VCaP (cell line): ENCODE data around the gene IFT25.

ENCODE experiments used
- H3K27ac ChIP-seq: fragments of 450-650 bp; 2 replicates; pipeline ENCODE4 v1.5.1; 2017
- CTCF ChIP-seq: fragments of 450-650 bp; conservative IDR thresholded peaks from 2 replicates; pipeline ENCODE4 v1.5.1; 2017; ENCODE audit warnings: mild to moderate bottlenecking, moderate library complexity

The IFT25 gene

GRCh38 chr1:53902235-53903138 is 43.0 kb downstream of the IFT25 start:
- peak overlapping the region; percentile 11; the same call in 1 of the 2 replicates for H3K27ac ChIP-seq
- no peak for TF ChIP-seq CTCF

- peak overlapping the region; percentile 87 for H3K27ac ChIP-seq
- no peak for TF ChIP-seq CTCF
Observed at GRCh38 chr1:53899708-53900107, 45.8 kb downstream of the IFT25 start.

- no peak for TF ChIP-seq CTCF
- H3K27ac ChIP-seq, result peak overlapping the region; percentile 87
Observed at GRCh38 chr1:53899206-53899628, 46.3 kb downstream of the IFT25 start.

GRCh38 chr1:53896635-53897229 is 48.8 kb downstream of the IFT25 start:
- H3K27ac ChIP-seq, result no peak overlapping the region
- TF ChIP-seq CTCF, result no peak

- H3K27ac ChIP-seq, result no peak overlapping the region
- TF ChIP-seq CTCF, result no peak
Observed at GRCh38 chr1:53895421-53895820, 50.1 kb downstream of the IFT25 start.

- H3K27ac ChIP-seq, result no peak overlapping the region
- TF ChIP-seq CTCF, result no peak
Observed at GRCh38 chr1:53894644-53895043, 50.9 kb downstream of the IFT25 start.

- TF ChIP-seq CTCF, result no peak
- H3K27ac ChIP-seq, result no peak within 1 kb of the TSS
Observed at GRCh38 chr1:53893999-53894636, 51.4 kb downstream of the IFT25 start, which contains the start of gene DIO1. DIO1 (plus strand) TSS chr1:53894187; CDS start chr1:53894211, 24 bp downstream.
